Type B pancreatic cell (in vitro differentiated cells): Measurements from ENCODE around the gene CDC34. TPM values are rescaled to one million over a fixed set of nuclear protein-coding genes. Genes with fewer than 3 reads are reported as not detected.
A peak's percentile ranks its signal among the peaks of the same experiment; 100 is the strongest.

ENCODE experiments used
- DNase-seq: peaks from one replicate; pipeline ENCODE4 v3.0.0; 2021; ENCODE audit warnings: mixed read lengths; ENCODE audit not compliant: unreplicated experiment; ENCODE audit errors: extremely low spot score
- H3K27ac Mint-ChIP-seq: 2 replicates; pipeline ENCODE4 v1.8.0; 2021; ENCODE audit warnings: mild to moderate bottlenecking, mixed read lengths
- H3K27me3 Mint-ChIP-seq: 2 replicates; pipeline ENCODE4 v1.8.0; 2021; ENCODE audit warnings: mixed read lengths
- H3K36me3 Mint-ChIP-seq: 2 replicates; pipeline ENCODE4 v1.8.0; 2021; ENCODE audit warnings: mixed read lengths
- H3K4me1 Mint-ChIP-seq: one replicate; pipeline ENCODE4 v1.8.0; 2021; ENCODE audit warnings: mixed read lengths; ENCODE audit not compliant: unreplicated experiment
- H3K4me3 Mint-ChIP-seq: 2 replicates; pipeline ENCODE4 v1.8.0; 2021; ENCODE audit warnings: mild to moderate bottlenecking, mixed read lengths
- H3K9me3 Mint-ChIP-seq: 2 replicates; pipeline ENCODE4 v1.8.0; 2021; ENCODE audit warnings: mixed read lengths
- CTCF ChIP-seq: fragments of 200-600 bp; sonication (generic); conservative IDR thresholded peaks from 2 replicates; pipeline ENCODE4 v1.5.0; 2021; ENCODE audit warnings: antibody characterized with exemption, mild to moderate bottlenecking
- total RNA-seq: library from RNA; stranded (reverse); gene quantifications from 2 replicates; pipeline ENCODE4 v1.2.1, GENCODE V29; 2021; ENCODE audit warnings: low replicate concordance

Gene CDC34
- total RNA-seq, 1 donor from 2014 or later = 95.0 TPM

GRCh38 chr19:543910-544608 lies 12.5 kb downstream of the CDC34 start, which contains the start of gene GZMM:
Gene GZMM (plus strand): TSS chr19:544053. CDS start chr19:544072, 19 bp downstream.
- no peak within 1 kb of the TSS for H3K4me3 Mint-ChIP-seq
- TF ChIP-seq CTCF = no peak
- no peaks in the 10 kb centered on the region for H3K36me3 Mint-ChIP-seq
- no peaks in the 10 kb centered on the region for H3K9me3 Mint-ChIP-seq
- H3K4me1 Mint-ChIP-seq = no peaks in the 10 kb centered on the region
- DNase-seq = no peak
- H3K27me3 Mint-ChIP-seq = no peaks in the 10 kb centered on the region
- peak within 1 kb of the TSS; percentile 16 for H3K27ac Mint-ChIP-seq

DNA sequence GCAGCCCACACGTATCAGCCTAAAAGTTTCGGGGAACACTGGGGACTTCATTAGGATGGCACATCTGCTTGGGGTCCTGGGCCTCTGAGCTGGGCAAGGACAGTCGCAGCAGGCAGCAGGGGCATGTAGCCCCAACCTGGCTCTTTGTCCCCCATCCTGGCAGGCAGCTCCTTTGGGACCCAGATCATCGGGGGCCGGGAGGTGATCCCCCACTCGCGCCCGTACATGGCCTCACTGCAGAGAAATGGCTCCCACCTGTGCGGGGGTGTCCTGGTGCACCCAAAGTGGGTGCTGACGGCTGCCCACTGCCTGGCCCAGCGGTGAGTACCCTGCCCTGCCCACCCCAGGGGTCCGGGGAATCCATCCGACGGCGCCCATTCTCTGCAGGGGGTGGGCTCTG lies 15.6 kb downstream of the CDC34 start:
- no peak for DNase-seq
- H3K4me3 Mint-ChIP-seq = no peak overlapping the region

DNA sequence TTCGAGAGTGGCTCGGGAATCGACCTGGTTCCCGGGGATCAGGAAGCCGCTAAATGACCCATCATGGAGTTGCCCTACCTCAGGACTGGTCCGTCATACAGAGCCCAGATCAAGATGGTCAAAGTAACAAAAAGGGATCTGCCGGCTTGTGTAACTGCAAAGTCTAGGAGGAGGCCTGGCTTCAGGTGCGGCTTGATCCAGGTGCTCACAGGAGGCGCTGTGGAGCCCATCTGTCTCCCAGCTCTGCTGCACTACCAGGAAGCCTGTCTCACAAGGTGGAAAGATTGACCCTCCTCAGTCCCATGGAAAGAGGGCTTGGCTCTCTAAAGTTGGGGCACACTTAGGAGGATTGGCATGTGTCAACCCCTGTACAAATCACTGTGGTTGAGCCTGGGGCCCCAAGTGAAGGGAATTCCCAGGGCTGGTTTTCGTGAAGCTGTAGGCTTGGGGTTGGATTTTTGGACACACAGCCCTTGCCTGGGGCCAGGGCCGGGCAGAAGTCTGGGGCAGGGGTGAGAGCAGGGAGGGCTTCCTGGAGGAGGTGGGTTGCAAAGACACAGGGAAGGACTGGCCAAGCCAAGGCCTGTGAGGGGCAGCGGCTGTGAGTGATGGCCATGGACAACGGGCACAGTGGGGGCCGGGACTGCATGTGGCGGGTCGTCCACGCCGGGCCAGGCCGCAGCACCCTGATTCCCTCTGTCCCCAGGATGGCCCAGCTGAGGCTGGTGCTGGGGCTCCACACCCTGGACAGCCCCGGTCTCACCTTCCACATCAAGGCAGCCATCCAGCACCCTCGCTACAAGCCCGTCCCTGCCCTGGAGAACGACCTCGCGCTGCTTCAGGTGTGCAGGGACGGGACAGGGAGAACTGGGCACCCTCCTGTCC lies 16.5 kb downstream of the CDC34 start:
- Mint-ChIP-seq H3K9me3 (no peaks in the 10 kb centered on the region), H3K27ac (no peak overlapping the region), H3K4me1 (no peaks in the 10 kb centered on the region), H3K36me3 (no peaks in the 10 kb centered on the region), H3K4me3 (no peak overlapping the region), H3K27me3 (no peaks in the 10 kb centered on the region)
- no peak for DNase-seq
- no peak for TF ChIP-seq CTCF

More for the DNA sequence above, 15.6 kb downstream of the CDC34 start:
- Mint-ChIP-seq H3K9me3 (no peaks in the 10 kb centered on the region), H3K27me3 (no peaks in the 10 kb centered on the region), H3K27ac (no peak overlapping the region), H3K4me1 (no peaks in the 10 kb centered on the region), H3K36me3 (no peaks in the 10 kb centered on the region)
- TF ChIP-seq CTCF = no peak

- H3K4me1 Mint-ChIP-seq = no peaks in the 10 kb centered on the region
- H3K4me3 Mint-ChIP-seq = no peak overlapping the region
- H3K36me3 Mint-ChIP-seq = no peaks in the 10 kb centered on the region
- no peaks in the 10 kb centered on the region for H3K27me3 Mint-ChIP-seq
- DNase-seq = no peak
- TF ChIP-seq CTCF = no peak
- H3K27ac Mint-ChIP-seq = no peak overlapping the region
- H3K9me3 Mint-ChIP-seq = no peaks in the 10 kb centered on the region
These were observed 17.6 kb downstream of the CDC34 start for GRCh38 chr19:548886-549830.

DNA sequence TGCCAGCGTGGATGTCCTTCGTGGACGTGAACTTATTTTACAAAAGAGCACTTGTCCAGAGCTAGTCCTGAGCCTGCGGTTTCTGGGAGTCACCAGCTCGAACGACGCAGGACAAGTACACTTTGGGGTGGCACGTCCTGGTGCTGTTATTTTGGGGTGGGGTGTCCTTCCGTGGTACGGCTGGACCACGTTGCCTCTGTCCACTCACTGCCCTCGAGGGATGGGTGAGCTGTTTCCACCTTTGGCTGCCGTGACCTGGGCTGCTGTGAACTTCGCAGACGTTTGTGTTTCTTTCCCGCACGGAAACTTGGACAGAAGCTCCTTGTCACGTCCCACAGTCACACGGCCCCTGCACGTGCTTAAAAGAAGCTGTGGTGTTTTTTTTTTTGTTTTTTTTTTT lies 23.3 kb downstream of the CDC34 start:
- no peak for DNase-seq
- no peaks in the 10 kb centered on the region for H3K36me3 Mint-ChIP-seq
- no peak for TF ChIP-seq CTCF
- no peaks in the 10 kb centered on the region for H3K27me3 Mint-ChIP-seq
- no peak overlapping the region for H3K27ac Mint-ChIP-seq
- no peaks in the 10 kb centered on the region for H3K9me3 Mint-ChIP-seq
- H3K4me3 Mint-ChIP-seq = no peak overlapping the region
- H3K4me1 Mint-ChIP-seq = no peaks in the 10 kb centered on the region
